Measurements from ENCODE around the gene ASB10. TPM values are rescaled to one million over a fixed set of nuclear protein-coding genes. Genes with fewer than 3 reads are reported as not detected.

Gene ASB10
- total and polyA plus RNA-seq, 2 of the 4 experiments (the other 2 are of a cell fraction): not detected

DNA sequence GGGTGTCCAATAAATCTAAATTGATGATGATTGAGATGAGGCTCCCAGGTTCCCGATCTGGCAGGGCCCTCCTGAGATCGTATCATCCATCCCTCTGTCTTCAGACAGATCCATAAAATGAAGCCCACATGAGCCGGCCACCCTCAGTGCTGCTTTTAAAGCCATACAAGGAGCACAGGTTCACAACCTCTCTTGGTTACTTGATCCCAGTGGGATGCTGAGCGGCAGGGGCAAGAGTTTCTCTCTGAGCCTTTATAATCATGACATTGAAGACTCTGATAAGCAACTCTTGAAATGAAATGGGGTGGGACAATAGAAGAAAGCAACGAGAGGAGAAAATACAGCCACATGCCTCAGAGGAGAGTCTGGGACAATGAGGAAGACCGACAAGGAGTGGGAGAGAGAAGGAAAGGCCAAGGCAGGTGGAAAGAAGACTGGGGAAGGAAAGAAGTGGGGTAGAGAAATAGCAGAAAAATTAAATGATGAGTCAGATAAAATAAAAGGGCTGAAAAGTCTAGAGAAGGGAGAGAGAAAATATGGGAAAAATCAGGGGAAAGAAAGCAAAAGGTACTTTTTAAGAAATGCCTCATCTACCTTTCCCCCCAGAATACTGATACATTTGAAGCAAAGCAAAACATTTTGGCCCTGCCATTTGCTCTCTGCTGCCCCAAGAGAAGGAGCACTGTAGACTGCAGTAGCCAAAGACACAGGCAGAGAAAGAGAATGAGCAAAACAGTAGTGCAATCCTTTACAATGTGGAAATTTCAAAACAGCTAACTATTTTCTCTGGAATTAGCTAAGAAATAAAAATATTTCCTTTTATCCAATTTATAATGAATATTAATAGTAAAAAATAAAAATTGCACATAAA is 34.2 kb downstream of the ASB10 start:
- WGBS, 2 experiments (ENCODE audit: extremely low coverage in 2 of 2, insufficient read length in 1 of 2): 34% methylated on average over 3 of the region's 6 CpGs; no CpG with 5 or more reads in 1 of the 2 experiments
- Histone ChIP-seq H4K8ac (ENCODE audit: low read depth in 2 of 2, low read length in 2 of 2) (no peak overlapping the region), H3K23ac (ENCODE audit: low read depth, low read length) (no peak overlapping the region; the same call in 1 of the 2 replicates), H4K91ac (ENCODE audit: insufficient read depth, low read depth, low read length) (no peak overlapping the region), H2BK120ac (ENCODE audit: low read depth, low read length) (no peak overlapping the region), H3K27me3 (ENCODE audit: control insufficient read depth, insufficient read depth, low read length) (peaks cover 72% of the 10 kb centered on the region), H3K27ac (ENCODE audit: insufficient read depth, low read length) (no peak overlapping the region), H3K9ac (ENCODE audit: low read depth, low read length) (no peak overlapping the region), H3K4me2 (ENCODE audit: low read depth, low read length) (no peak overlapping the region), H3K9me1 (ENCODE audit: insufficient read depth, low read length) (no peaks in the 10 kb centered on the region), H3K14ac (replicated peaks; ENCODE audit: low read depth, low read length) (no peak overlapping the region), H2BK20ac (ENCODE audit: low read depth, low read length) (no peak overlapping the region), H3K4ac (ENCODE audit: low read depth, low read length) (no peak overlapping the region), H3K56ac (ENCODE audit: extremely low read depth, insufficient read depth, low read length) (no peak overlapping the region), H3K4me3 (ENCODE audit: insufficient read depth, low read depth, low read length) (no peak overlapping the region), H4K20me1 (ENCODE audit: insufficient read depth, low read length) (no peaks in the 10 kb centered on the region), H2AK9ac (replicated peaks; ENCODE audit: low read depth, low read length, poor library complexity) (no peak overlapping the region), H2AFZ (replicated peaks; ENCODE audit: low read length, poor library complexity) (no peak overlapping the region), H3K9me3 (ENCODE audit: control insufficient read depth, insufficient read depth, low read length) (no peaks in the 10 kb centered on the region), H3K18ac (ENCODE audit: low read depth, low read length) (no peak overlapping the region), H2AK5ac (ENCODE audit: low read depth, low read length) (no peak overlapping the region), H3K36me3 (ENCODE audit: control insufficient read depth, insufficient read depth, low read length) (no peaks in the 10 kb centered on the region), H3K79me1 (ENCODE audit: low read depth in 1 of 2, low read length in 2 of 2) (no peaks in the 10 kb centered on the region), H2BK15ac (ENCODE audit: low read depth, low read length) (no peak overlapping the region), H3K4me1 (ENCODE audit: control insufficient read depth, insufficient read depth, low read length) (no peaks in the 10 kb centered on the region), H2BK5ac (ENCODE audit: low read depth, low read length, poor library complexity, severe bottlenecking) (no peak overlapping the region), H4K5ac (ENCODE audit: low read depth, low read length) (no peak overlapping the region)
- ATAC-seq (ENCODE audit: low read depth): no peak
- dilution Hi-C loops (cut with HindIII; ENCODE audit: low sequenced_read_pairs, unreplicated experiment): no loop called here
- in situ Hi-C loops (cut with MboI; ENCODE audit: low sequenced_read_pairs): no loop called here
- no peak for DNase-seq
- BruUV-seq (replicated peaks): no TSS peak
- CTCF ChIA-PET: interaction anchor here (0.7 kb wide), 1 partner anchor 34 kb away, joined by 3 read pairs; the partner anchor contains the start of gene ASB10
- TF ChIP-seq MAFK (IDR thresholded peaks at IDR 0.05; ENCODE audit: low read depth, low read length) (peak; percentile 63), SMC3 (IDR thresholded peaks at IDR 0.05; ENCODE audit: low read depth, low read length) (no peak)
- intact Hi-C loops (cut with micrococcal nuclease): no loop called here
- POLR2A ChIA-PET (ENCODE audit: unreplicated experiment): interaction anchor here (0.7 kb wide), 1 partner anchor 953 kb away, joined by 6 read pairs; no protein-coding TSS in a partner anchor

Measured in IMR-90 (cell line).